ENCODE measurements around the gene RNASEH2A.
A peak's percentile ranks its signal among the peaks of the same experiment; 100 is the strongest.

DNA sequence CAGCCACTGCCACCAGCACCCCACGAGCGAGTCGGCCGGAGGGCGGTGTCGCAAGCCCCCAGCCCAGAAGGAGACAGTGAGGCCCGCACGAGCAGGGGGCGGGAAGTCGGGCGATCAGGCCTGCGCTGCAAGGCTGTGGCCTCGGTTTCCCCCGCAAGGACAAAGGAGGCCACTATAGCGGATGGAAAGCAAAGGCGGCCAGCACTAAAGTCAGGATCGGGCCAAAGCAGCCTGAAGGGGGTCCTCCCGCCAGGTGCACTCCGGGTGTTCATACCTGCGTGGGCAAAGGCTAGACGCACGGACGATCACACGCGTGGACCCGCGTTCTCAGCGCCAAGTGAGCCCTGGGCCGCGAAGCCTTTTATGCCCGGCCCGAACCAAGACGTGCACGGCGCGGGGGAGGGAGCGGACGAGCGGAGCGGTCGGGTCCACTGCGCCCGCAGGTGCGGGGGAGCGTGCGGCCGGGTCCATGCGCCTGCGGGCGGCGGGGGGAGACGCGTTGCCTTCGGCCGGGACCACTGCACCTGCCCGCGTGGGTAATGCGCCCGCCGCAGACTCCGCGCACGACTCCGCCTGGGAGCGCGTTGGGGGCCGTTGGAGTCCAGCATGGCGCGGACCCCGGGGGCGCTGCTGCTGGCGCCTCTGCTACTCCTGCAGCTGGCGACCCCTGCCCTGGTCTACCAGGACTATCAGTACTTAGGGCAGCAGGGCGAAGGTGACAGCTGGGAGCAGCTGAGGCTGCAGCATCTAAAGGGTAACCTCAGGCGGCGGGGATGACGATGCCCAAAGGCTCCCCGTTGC lies 4.7 kb upstream of the RNASEH2A start, which contains the start of the genes PRDX2 and THSD8:
- TF ChIP-seq POLR2A (IDR thresholded peaks at IDR 0.05; ENCODE audit: insufficient read depth in 1 of 2, low read depth in 2 of 2, low read length in 2 of 2) (peak; percentile 98 to 100), MYC (CRISPR knock-in tag; IDR thresholded peaks at IDR 0.05; ENCODE audit: borderline replicate concordance) (peak; percentile 85), CEBPB (IDR thresholded peaks at IDR 0.05; ENCODE audit: borderline replicate concordance, low read depth, low read length) (no peak), SP4 (CRISPR knock-in tag; IDR thresholded peaks at IDR 0.05) (peak; percentile 54; the same call in 1 of the 2 replicates)
